GM12864 (cell line): ENCODE results near the gene TSNAX.

Experiments
- DNase-seq: peaks from one replicate; pipeline ENCODE4 v3.0.0-alpha.2; 2011; ENCODE audit warnings: low read depth
- H3K4me3 ChIP-seq: 2 replicates; pipeline ENCODE4 v1.5.1; 2011; ENCODE audit warnings: mild to moderate bottlenecking, low read depth, low read length, control low read depth
- CTCF ChIP-seq: IDR thresholded peaks from 2 replicates; pipeline ENCODE4 v1.5.1; 2011; ENCODE audit warnings: low read depth, mild to moderate bottlenecking, moderate library complexity, low read length, control low read depth, inconsistent platforms; ENCODE audit errors: missing control alignments

Gene TSNAX

GRCh38 chr1:231507476-231508355, 20.8 kb upstream of the TSNAX start:
- no peak for TF ChIP-seq CTCF
- DNase-seq: no peak
- H3K4me3 ChIP-seq: no peak overlapping the region

- H3K4me3 ChIP-seq: no peak overlapping the region
- TF ChIP-seq CTCF: no peak
These were observed 20.0 kb upstream of the TSNAX start for GRCh38 chr1:231508497-231508896.

GRCh38 chr1:231508941-231509340, 19.5 kb upstream of the TSNAX start:
- no peak overlapping the region for H3K4me3 ChIP-seq
- no peak for TF ChIP-seq CTCF
- no peak for DNase-seq

More at GRCh38 chr1:231508497-231508896, 20.0 kb upstream of the TSNAX start:
- DNase-seq: no peak

GRCh38 chr1:231512147-231512698, 16.2 kb upstream of the TSNAX start:
- no peak for TF ChIP-seq CTCF
- no peak for DNase-seq
- H3K4me3 ChIP-seq: no peak overlapping the region

GRCh38 chr1:231515748-231516147, 12.7 kb upstream of the TSNAX start:
- TF ChIP-seq CTCF: no peak
- no peak for DNase-seq
- H3K4me3 ChIP-seq: no peak overlapping the region

GRCh38 chr1:231517076-231517475, 11.4 kb upstream of the TSNAX start:
- TF ChIP-seq CTCF: no peak
- DNase-seq: no peak
- no peak overlapping the region for H3K4me3 ChIP-seq
